GM19452 (cell line): Measurements from ENCODE around the gene PSMB1.
"Not testable (repeated sequence)": the region's sequence is repeated elsewhere in the genome, so short reads cannot be mapped to it uniquely, and the experiment has no call there.

Experiments
- ATAC-seq: cut with Tn5 transposase; IDR thresholded peaks from one replicate; pipeline ENCODE4 v1.9.1; 2021; ENCODE audit not compliant: unreplicated experiment

PSMB1 gene

DNA sequence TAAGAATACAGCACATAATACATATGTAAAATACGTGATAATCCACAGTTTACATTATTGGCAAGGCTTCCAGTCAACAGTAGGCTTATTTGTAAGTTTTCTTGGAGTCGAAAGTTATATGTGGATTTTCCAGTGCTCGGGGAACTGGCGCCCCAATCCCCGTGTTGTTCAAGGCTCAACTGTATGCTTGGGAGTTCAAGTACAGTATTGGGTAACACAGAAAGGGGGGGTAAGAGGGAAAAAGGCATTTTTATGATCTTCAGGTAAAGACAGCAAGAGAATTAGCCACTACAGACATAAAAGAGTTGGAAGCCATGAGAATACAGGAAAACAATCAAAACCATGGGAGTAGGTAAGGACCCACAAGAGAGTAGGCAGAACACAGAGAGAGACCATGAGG, 16.4 kb downstream of the PSMB1 start:
- ATAC-seq = no peak

DNA sequence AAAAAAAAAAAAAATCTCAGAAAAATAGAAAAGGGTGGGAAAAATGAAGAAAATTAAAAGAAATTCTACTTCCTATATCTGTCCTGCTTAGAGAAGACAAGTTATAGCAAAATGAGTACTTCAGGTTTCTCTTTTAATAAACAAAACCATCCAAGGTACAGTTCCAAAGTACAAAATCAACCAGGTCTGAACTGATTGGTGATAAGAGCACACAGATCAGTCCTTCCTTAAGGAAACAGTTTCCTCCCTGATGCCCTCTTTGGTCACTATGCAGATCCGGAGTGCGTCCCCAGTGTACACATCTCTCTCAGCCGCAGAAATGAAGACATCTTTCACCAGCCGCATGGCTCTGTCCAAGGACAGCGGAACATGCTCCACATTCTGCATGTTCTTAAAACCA, 18.1 kb downstream of the PSMB1 start:
- ATAC-seq = no peak

DNA sequence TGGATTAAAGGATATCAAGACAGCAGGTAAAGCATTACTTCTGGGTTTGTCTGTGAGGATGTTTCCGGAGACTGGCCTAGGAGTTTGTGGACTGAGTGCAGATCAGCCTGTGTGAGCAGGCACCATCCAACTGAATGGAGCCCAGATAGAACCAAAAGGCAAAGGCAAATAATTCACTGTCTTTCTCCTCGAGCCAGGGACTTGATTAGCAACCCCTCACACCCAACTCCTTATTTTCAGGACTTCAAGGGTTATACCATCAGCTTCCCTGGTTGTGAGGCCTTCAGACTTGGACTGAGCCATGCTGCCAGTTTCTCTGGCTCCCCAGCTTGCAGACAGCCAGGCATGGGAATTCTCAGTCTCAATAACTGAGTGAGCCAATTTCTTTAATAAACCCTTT, 19.3 kb downstream of the PSMB1 start:
- ATAC-seq = no peak

DNA sequence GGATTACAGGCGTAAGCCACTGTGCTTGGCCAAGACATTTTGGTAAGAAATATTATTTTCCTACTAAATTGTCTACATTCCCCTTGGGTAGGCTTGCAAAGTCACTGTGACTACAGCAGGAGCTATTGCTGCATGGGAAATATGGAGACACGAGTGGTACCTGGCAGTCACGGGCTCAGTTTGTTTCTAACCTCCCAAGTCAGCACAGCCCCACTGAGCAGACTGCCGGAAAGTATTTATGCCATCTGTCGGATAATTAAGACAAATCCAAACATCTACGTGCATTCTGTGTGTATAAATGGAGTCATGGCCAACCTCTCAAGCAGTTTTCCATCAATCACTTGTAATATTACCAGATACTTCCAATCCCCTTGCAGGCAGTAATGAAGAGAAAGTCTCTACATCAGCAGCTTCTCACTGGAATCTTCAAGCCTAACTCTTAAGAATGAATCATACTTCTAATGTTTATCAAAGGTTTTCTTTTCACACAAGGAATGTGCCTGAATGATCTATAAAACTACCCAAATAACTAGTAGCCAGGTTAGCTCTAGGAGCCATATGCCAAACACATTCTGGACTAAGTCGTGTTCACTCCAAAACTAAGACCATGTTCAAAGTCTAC, 20.1 kb downstream of the PSMB1 start:
- ATAC-seq = no peak

DNA sequence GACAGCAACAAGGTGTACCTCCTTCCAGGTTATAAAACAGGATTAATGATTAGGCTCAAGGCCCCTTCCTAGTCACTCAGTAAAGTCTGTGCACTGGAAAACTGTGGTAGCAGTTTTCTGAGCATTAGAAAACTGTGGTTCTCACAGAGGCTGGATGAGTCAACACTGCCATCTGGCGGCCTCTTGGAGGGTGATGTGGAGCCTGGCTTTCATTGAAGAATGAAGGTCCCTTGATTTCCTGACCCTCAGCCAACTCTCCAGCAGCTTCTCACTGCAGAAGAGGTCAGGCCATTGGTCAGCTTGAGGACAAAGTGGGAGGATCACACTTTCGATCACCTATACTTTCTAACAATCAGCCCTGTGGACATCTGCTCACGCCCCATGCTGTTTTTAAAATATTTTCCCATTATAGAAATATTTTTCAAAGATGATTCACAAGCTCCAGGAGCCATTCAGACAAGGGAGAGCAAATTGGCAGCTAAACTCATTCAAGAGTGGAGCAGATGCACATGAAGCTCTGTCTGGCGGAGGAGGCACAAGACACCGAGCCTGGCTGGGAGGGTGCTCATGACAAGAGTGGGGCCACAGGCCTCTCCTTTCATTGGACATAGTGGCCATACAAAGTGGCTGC, 23.2 kb downstream of the PSMB1 start:
- peak; percentile 75 for ATAC-seq

DNA sequence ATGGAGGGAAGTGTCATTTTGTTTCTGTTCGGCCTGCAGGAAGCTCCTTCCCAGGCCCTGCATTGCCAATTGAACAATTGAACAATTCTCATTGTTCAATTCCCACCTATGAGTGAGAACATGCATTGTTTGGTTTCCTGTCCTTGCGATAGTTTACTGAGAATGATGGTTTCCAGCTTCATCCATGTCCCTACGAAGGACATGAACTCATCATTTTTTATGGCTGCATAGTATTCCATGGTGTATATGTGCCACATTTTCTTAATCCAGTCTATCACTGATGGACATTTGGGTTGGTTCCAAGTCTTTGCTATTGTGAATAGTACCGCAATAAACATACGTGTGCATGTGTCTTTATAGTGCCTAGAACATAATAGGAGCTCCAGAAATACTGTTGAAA, 25.1 kb downstream of the PSMB1 start:
- not testable (repeated sequence) for ATAC-seq

DNA sequence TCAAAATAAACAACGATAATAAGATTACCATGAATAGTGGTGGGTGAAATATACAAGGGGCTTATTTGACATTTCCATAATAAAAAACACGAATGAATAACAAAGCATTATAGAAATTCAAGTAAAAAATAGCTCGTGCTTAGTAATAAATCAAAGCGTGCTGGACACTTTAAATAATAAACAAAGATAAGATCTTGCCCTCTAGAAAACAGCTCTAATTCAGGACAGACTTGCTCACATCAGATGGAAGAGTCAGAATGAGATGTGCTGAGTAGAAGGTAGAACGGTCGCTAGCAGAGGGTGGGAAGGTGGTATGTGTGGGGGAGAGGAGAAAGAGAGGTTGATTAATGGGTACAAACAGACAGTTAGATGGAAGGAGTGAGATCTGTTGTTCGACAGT, 27.3 kb downstream of the PSMB1 start:
- no peak for ATAC-seq

DNA sequence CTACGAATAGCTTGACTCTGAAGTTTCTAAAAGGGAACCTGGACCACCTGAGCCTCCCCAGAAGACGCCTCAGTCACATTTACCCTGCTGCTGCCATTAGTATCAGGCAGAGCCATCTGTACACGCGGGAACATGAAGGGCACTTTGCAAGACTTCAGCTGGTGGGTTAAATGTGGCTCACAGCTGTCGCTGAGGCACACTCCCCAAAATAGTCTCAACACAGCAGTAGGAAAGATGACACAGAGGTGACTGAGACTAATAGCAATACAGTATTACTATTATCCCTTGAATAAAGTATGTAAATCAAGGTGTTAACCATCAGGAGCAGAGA, 29.0 kb downstream of the PSMB1 start:
- no peak for ATAC-seq

DNA sequence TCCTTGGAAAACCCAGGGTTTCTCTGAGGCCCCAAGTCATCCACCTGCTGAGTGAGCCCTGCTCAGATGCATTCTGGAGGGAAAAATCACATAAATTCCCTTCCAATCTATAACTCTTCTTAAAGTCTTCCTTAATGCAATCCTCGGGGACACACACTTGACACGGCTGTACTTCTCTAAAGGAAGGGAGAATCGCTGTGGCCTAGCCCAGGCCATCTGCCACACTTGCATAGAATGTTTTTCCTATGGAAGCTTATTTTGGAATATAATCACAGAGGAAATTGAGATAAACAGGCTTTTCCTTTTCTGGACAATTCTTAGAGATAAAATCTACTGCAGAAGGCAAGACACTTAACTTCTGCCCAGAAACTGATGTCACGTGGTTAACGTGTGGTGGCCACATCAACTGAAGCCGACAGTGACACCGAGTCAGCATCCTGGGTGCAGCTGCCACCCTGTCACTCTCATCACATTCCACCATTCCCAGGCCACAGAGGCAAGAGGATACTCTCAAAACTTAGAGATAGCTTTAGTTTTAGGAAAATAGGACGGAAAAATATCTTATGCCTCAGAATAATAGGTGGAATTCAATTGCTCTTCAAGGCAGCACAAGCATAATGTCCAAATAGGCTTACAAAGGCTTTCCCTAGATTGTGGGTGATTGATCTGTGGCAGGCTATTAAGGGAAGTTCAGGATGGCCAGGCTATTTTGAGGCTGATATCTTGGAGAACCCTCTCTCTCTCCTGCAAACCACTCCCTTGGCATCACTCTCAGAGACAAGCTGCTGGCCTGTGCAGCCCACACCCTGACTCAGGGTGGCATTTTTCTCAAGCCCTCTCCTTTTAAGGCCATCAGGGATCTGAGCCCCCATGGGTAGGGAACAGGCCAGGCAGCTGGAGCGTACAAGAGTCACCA, 29.6 kb downstream of the PSMB1 start:
- ATAC-seq = no peak

DNA sequence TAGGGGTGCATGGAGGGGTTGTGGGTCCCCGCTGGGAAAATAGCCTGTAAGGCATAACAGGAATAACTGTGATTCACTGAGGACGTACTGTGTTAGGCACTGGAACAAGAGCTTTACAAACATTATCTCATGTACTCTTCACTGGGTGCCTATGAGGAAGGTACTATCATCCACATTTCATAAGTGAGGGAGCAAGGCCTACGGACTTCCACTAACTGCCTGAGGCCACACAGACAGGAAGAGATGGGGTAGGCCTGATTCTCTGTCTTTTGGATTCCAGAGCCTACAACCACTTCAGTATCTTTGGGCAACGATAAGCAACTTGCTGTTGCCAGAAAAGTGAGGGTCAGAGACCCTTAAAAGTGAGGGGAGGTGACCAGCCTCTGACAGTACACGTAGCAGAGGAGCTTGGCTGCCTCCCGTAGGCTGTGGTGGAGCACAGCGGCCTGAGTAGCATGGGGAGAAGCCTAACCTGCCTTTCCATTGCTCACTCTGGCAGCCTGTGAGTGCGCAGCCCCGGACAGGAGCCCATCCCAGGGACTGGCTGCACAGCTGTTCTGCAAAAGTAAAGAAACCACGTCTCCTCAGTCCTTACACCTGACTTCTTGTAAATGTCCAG, 30.4 kb downstream of the PSMB1 start:
- ATAC-seq = no peak

DNA sequence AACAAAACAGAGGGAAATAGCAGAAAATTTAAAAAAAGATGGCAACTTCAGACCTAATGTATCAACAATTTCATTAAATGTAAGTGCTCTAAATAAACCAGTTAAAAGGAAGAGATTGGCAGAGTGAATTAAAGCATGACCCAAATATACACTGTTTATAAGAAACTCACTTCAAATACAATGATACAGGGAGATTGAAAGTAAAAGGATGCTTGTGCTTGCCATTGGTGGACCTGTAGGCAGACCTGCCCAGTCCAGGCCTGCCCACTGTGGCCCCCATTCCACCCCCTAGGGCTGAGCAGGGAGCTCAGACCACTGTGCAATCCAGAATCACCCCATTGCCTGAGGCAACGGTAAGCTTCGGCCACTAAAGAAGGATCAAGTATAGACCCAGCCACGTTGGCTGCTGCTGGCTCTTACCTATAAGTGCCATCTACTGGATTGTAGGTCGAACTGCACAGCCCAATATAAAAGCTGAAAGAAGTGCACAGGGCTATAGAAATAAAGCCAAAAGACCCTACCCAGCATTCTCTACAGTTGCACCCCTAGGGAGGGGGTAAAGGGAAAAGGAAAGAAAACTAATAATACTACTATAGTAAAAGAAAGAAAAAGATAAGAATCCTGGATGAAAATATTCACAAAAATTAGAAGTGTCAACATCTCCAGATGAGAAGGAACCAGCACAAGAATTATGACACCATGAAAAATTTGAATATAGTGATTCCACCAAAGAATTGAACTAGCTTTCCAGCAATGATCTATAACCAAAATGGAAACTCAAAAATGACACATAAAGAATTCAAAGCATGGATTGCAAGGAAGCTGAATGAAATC, 36.1 kb downstream of the PSMB1 start:
- peak; percentile 94 for ATAC-seq

DNA sequence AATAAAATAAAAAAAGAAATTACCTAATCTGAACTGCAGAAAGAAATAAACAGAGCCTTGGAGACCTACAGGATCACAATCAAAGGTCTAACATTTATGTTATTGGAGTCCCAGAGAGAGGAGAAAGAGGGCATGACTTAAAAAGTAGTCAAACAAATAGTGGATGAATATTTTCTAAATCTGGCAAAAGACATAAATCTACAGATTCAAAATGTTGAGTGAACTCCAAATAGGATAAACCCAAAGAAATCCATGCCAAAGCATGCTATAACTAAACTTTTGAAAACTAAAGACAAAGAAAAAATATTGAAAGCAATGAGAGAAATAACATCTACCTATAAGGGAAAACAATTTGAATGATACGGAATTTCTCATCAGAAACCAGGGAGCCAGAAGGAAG, 38.2 kb downstream of the PSMB1 start:
- no peak for ATAC-seq

DNA sequence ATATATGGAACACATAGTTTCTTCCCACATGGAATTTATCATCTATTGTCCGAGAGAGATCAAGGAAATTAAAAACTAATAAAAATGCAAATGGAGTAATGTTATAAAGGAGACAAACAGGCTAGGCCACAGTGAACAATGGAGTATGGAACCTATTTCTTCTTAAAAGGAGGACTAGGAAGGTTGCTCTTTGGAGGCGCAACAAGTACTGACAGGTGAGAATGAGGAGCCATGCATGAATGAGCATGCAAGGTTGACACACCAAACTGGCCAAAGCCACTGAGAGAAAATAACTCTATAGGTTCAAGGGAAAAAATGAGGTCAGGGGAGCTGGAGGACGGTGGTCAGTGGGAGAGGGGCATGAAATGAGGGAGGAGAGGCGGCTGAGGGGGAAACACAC, 40.9 kb downstream of the PSMB1 start:
- no peak for ATAC-seq

DNA sequence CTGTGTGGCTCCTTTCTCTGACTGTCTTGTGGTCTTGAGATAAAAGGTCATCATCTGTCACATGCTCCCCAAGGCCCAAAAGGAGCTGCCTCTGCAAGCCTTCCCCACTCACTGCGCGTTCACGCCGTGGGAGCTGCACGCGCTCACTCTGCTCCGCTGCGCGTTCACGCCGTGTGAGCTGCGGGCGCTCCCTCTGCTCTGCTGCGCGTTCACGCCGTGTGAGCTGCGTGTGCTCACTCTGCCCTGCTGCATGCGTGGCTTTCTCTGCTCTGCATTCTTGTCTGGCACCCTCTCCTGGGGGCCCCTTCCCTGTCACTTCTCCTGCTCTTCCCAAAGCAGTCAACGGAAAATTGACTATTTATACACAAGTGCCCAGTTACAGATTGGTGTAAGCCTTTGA, 42.5 kb downstream of the PSMB1 start:
- ATAC-seq = no peak

DNA sequence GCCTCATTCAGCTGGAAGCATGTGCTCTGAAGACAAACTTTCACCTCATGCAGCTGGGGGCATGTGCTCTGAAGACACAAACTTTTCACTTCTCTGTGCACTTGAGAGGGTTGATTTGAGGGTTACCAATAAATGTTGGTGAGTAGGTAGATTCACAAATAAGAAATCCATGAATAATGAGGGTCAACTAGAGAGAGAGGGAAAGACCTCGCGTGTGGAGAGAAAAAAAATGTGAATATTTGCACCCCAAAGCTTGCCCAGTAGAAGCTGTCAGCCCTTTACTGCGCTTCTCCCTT, 43.4 kb downstream of the PSMB1 start:
- ATAC-seq = no peak

DNA sequence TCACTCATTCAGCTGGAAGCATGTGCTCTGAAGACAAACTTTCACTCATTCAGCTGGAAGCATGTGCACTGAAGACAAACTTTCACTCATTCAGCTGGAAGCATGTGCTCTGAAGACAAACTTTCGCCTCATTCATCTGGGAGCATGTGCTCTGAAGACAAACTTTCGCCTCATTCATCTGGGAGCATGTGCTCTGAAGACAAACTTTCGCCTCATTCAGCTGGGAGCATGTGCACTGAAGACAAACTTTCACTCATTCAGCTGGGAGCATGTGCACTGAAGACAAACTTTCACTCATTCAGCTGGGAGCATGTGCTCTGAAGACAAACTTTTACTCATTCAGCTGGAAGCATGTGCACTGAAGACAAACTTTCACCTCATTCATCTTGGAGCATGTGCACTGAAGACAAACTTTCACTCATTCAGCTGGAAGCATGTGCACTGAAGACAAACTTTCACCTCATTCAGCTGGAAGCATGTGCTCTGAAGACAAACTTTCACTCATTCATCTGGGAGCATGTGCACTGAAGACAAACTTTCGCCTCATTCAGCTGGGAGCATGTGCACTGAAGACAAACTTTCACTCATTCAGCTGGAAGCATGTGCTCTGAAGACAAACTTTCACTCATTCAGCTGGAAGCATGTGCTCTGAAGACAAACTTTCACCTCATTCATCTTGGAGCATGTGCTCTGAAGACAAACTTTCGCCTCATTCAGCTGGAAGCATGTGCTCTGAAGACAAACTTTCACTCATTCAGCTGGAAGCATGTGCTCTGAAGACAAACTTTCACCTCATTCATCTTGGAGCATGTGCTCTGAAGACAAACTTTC, 44.0 kb downstream of the PSMB1 start:
- not testable (repeated sequence) for ATAC-seq

DNA sequence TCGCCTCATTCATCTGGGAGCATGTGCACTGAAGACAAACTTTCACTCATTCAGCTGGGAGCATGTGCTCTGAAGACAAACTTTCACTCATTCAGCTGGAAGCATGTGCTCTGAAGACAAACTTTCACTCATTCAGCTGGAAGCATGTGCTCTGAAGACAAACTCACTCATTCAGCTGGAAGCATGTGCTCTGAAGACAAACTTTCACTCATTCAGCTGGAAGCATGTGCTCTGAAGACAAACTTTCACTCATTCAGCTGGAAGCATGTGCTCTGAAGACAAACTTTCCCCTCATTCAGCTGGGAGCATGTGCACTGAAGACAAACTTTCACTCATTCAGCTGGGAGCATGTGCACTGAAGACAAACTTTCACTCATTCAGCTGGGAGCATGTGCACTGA, 44.8 kb downstream of the PSMB1 start:
- ATAC-seq = not testable (repeated sequence)

DNA sequence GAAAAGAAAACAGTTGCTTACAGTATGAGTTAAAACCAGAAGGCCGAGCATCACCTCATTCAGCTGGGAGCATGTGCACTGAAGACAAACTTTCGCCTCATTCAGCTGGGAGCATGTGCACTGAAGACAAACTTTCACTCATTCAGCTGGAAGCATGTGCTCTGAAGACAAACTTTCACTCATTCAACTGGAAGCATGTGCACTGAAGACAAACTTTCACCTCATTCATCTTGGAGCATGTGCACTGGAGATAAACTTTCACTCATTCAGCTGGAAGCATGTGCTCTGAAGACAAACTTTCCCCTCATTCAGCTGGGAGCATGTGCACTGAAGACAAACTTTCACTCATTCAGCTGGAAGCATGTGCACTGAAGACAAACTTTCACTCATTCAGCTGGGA, 45.4 kb downstream of the PSMB1 start:
- ATAC-seq = not testable (repeated sequence)

DNA sequence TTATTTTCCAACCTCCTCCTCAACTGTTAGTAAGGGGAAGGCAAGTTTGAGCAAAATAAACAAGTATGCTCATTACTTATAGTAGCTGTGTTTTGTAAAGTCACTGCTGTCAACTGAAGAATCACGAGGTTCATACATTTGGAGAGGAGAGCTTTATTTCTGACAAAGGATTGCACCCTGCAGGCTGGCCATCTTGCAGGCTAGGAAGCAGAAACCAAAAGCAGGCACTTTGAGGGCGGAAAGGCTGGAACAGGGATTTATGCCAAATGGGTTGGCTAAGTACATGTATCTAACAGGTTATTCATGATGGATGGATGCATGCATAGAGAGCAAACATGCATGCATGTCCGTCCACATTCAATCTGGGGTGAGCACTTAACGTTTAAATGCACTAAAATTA, 46.7 kb downstream of the PSMB1 start:
- no peak for ATAC-seq

DNA sequence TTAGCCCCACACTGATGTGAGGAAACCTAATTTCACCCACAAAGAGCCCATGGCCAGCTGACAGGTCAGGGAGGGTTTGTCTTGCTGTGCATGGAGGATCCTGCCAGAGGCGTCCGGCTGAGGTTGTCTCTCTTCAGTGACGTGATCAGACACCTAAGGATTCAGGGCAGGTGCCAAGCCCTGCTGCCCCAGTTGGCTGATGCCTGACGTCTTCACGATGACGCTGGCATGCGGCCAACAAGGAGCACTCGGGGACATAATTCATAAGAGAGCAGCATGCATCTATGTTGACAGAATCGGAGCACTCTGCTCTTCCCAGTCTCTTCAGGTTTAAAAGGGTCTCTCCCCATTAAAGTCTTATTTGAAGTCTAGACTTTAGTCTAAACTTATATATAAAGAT, 47.8 kb downstream of the PSMB1 start:
- ATAC-seq = no peak
